GM12878 (cell line): ENCODE measurements around the gene SLC7A1. TPM values are rescaled to one million over a fixed set of nuclear protein-coding genes. Genes with fewer than 3 reads are reported as not detected.

Experiments
- ATAC-seq: fragments of 200-7000 bp; cut with Tn5 transposase; 3 replicates; pipeline ENCODE4 v1.9.1; 2020; ENCODE audit warnings: mild to moderate bottlenecking, moderate library complexity
- BruUV-seq: library from RNA; stranded (reverse); fragments of 400-500 nt; replicated peaks from 2 replicates; lab custom pipeline; 2021; lab: Mats Ljungman, UMichigan
- CTCF ChIA-PET: fragments of 300-600 bp; sonication (Branson Sonifier 250); formaldehyde crosslinking; extraction: SDS; loops from one replicate; lab custom pipeline; 2021; ENCODE audit warnings: inconsistent platforms; lab: Yijun Ruan, JAX
- POLR2A ChIA-PET: fragments of 350-600 bp; formaldehyde crosslinking; extraction: SDS; loops from one replicate; lab custom pipeline; 2021; ENCODE audit warnings: inconsistent platforms; lab: Charles Lee
- RAD21 ChIA-PET: fragments of 300-600 bp; sonication (Branson Sonifier 250); formaldehyde crosslinking; loops from one replicate; lab custom pipeline; 2023; ENCODE audit warnings: antibody characterized with exemption; ENCODE audit not compliant: unreplicated experiment; lab: Charles Lee
- SMC1A ChIA-PET: fragments of 300-600 bp; sonication (Branson Sonifier 250); formaldehyde crosslinking; loops from one replicate; lab custom pipeline; 2023; ENCODE audit not compliant: unreplicated experiment, uncharacterized antibody; lab: Charles Lee
- DNase-seq: peaks from one replicate; pipeline ENCODE4 v3.0.0-alpha.2; 2011; ENCODE audit warnings: low read depth, low spot score
- FAIRE-seq: peaks from 3 replicates; lab custom pipeline; 2011; peaks lifted over from hg19 to GRCh38; lab: Jason Lieb, UNC
- H2AFZ ChIP-seq: 2 replicates; pipeline ENCODE4 v1.6.0; 2011; ENCODE audit warnings: low read depth, low read length, control low read depth; ENCODE audit not compliant: control insufficient read depth
- H3K27ac ChIP-seq: 2 replicates; pipeline ENCODE4 v1.5.1; 2011; ENCODE audit warnings: control low read depth; ENCODE audit not compliant: control insufficient read depth, insufficient read depth
- H3K27me3 ChIP-seq, 2 experiments: replicated peaks in 1 of 2; 2 replicates each; pipeline versions ENCODE4 v1.6.0 to v1.6.1; 2011; ENCODE audit warnings: low read length in 1 of 2; ENCODE audit not compliant: control insufficient read depth in 2 of 2, insufficient read depth in 2 of 2
- H3K36me3 ChIP-seq, 2 experiments: 2 replicates each; pipeline ENCODE4 v1.5.1; 2011; ENCODE audit warnings: low read length in 1 of 2; ENCODE audit not compliant: control insufficient read depth in 2 of 2, insufficient read depth in 2 of 2
- H3K4me1 ChIP-seq: 2 replicates; pipeline ENCODE4 v1.6.1; 2011; ENCODE audit warnings: mild to moderate bottlenecking, low read length, moderate library complexity, mixed read lengths; ENCODE audit not compliant: control insufficient read depth, insufficient read depth
- H3K4me2 ChIP-seq: 2 replicates; pipeline ENCODE4 v1.6.0; 2011; ENCODE audit warnings: control low read depth; ENCODE audit not compliant: control insufficient read depth, insufficient read depth
- H3K4me3 ChIP-seq: fragments of 200-600 bp; sonication (generic); 2 replicates; pipeline ENCODE4 v1.5.1; 2016
- H3K79me2 ChIP-seq: 2 replicates; pipeline ENCODE4 v1.6.0; 2011; ENCODE audit warnings: low read length; ENCODE audit not compliant: control insufficient read depth, insufficient read depth
- H3K9ac ChIP-seq: 2 replicates; pipeline ENCODE4 v1.8.0; 2011; ENCODE audit warnings: low read length, control low read depth, mixed read lengths; ENCODE audit not compliant: control insufficient read depth, insufficient read depth
- H3K9me3 ChIP-seq: replicated peaks from 3 replicates; pipeline ENCODE4 v1.5.1; 2011; ENCODE audit warnings: mild to moderate bottlenecking, low read length; ENCODE audit not compliant: control insufficient read depth, insufficient read depth
- H4K20me1 ChIP-seq: 2 replicates; pipeline ENCODE4 v1.6.0; 2011; ENCODE audit not compliant: control insufficient read depth, insufficient read depth
- MEF2A ChIP-seq: IDR thresholded peaks from 2 replicates; pipeline ENCODE4 v1.6.1; 2011; ENCODE audit warnings: low read depth, mild to moderate bottlenecking, low read length, moderate library complexity; ENCODE audit not compliant: insufficient read depth
- POLR2A ChIP-seq: IDR thresholded peaks from 2 replicates; pipeline ENCODE4 v1.6.1; 2011; ENCODE audit warnings: low read depth, mild to moderate bottlenecking, low read length
- RAD21 ChIP-seq: IDR thresholded peaks from 2 replicates; pipeline ENCODE4 v1.6.1; 2011; ENCODE audit warnings: mild to moderate bottlenecking, low read depth, low read length, moderate library complexity; ENCODE audit not compliant: insufficient read depth
- SMC3 ChIP-seq: IDR thresholded peaks from 2 replicates; pipeline ENCODE4 v1.6.1; 2011; ENCODE audit warnings: low read length, improper control_type of control experiment, borderline replicate concordance
- TAF1 ChIP-seq: IDR thresholded peaks from 2 replicates; pipeline ENCODE4 v1.6.1; 2011; ENCODE audit warnings: mild to moderate bottlenecking, low read depth, low read length, borderline replicate concordance
- YY1 ChIP-seq: IDR thresholded peaks from 2 replicates; pipeline ENCODE4 v1.6.1; 2011; ENCODE audit warnings: low read depth, mild to moderate bottlenecking, low read length
- ZNF384 ChIP-seq: IDR thresholded peaks from 2 replicates; pipeline ENCODE4 v1.6.1; 2012; ENCODE audit warnings: low read depth, mild to moderate bottlenecking, low read length, improper control_type of control experiment, borderline replicate concordance
- whole genome bisulfite sequencing: methylation state at CpG from one replicate; pipeline ENCODE4 v1.1.6; 2016; ENCODE audit warnings: low lambda C conversion rate; ENCODE audit not compliant: insufficient replicate concordance, insufficient coverage; ENCODE audit errors: missing lambda C conversion rate; 5-methylcytosine and 5-hydroxymethylcytosine counted together
- in situ Hi-C: fragments of 300-500 bp; cut with MboI; formaldehyde crosslinking; loops from 9 replicates; pipeline ENCODE4 v1.14.3; 2018; ENCODE audit warnings: mixed read lengths
- intact Hi-C: fragments of 100-400 bp; cut with micrococcal nuclease; formaldehyde crosslinking; loops from one replicate; pipeline ENCODE4 v1.14.2; 2022; ENCODE audit not compliant: unreplicated experiment
- polyA plus RNA-seq, 11 experiments: library from polyadenylated mRNA; depleted of rRNA in 4 of 11; unstranded in 6 of 11; stranded (reverse) in 5 of 11; fragments of >200 nt; fragmentation: Nextera tagmentation in 4 of 11; fragmentation: Illumina TruSeq in 1 of 11; extraction: Ambion mirVana in 4 of 11; extraction: Trizol in 1 of 11; gene quantifications; 1 replicate in 1 of 11; 2 replicates in 10 of 11; pipeline versions ENCODE4 v1.2.1 to v1.2.3, GENCODE V29; 2011 to 2016; ENCODE audit warnings: inconsistent platforms in 2 of 11, missing spikeins in 2 of 11, low read depth in 1 of 11
- total RNA-seq, 4 experiments: library from RNA; depleted of rRNA in 3 of 4; stranded (reverse); fragments of >200 nt in 3 of 4; fragmentation: Illumina TruSeq in 1 of 4; extraction: Trizol in 1 of 4; gene quantifications; 2 replicates each; pipeline versions ENCODE4 v1.2.1 to v1.2.3, GENCODE V29; 2013 to 2021
- TF ChIP-seq, protein P1 (sequence below), 3 experiments: IDR thresholded peaks in 2 of 3; conservative IDR thresholded peaks in 1 of 3; 2 replicates each; pipeline ENCODE4 v1.5.1; 2011; ENCODE audit warnings: low read depth in 3 of 3, low read length in 3 of 3, mild to moderate bottlenecking in 3 of 3, control low read depth in 2 of 3, moderate library complexity in 2 of 3, inconsistent platforms in 1 of 3, mixed read lengths in 1 of 3; ENCODE audit not compliant: control insufficient read depth in 2 of 3, insufficient read depth in 1 of 3; ENCODE audit errors: extremely low read depth in 1 of 3

SLC7A1 gene
- total and polyA plus RNA-seq, 10 of the 15 experiments (the other 5 are each of a cell fraction or from before 2014, with no cell fraction given) = 6.4 to 91.7 (median 23.4) TPM

DNA sequence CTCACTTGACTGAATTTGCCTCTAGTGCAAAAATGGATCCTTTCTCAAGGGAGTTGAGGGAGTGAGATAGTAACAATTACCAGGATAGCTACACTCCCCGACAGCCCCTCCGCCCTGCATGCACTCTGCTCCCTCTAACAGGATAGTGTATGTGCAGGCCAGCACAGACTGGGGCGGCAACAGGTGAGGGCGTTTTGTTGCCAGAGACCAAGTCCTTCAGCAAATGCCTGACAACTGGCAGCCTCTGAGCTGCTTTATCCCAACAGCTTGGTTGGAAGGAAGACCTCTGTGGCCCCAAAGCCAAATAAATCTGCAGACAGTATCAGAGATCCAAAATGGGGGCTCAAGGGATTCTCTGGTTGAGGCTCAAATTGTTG, 86.6 kb downstream of the SLC7A1 start:
- FAIRE-seq (no peak), DNase-seq (no peak)
- in situ Hi-C loops = loop anchor here (5.0 kb wide), 2 partner anchors 203 to 608 kb away; no protein-coding TSS in a partner anchor
- SMC1A ChIA-PET = interaction anchor here (0.8 to 2.5 kb wide), 9 partner anchors 9 to 604 kb away, joined by 3 to 17 read pairs (median 5); no protein-coding TSS in a partner anchor
- Histone ChIP-seq H3K36me3 (peaks cover 8 to 10% of the 10 kb centered on the region in 2 experiments; a peak in 3 of 4 replicates), H3K4me3 (no peak overlapping the region), H3K4me1 (no peaks in the 10 kb centered on the region), H3K79me2 (no peaks in the 10 kb centered on the region), H3K9ac (no peak overlapping the region), H3K27me3 (no peaks in the 10 kb centered on the region), H3K27ac (no peak overlapping the region), H4K20me1 (no peaks in the 10 kb centered on the region)
- BruUV-seq = no TSS peak
- 85% methylated on average over 4 of the region's 4 CpGs for WGBS
- POLR2A ChIA-PET = no interaction called here
- RAD21 ChIA-PET = interaction anchor here (1.5 to 3.5 kb wide), 5 partner anchors 77 to 606 kb away, joined by 3 to 24 read pairs (median 12); no protein-coding TSS in a partner anchor
- CTCF ChIA-PET = interaction anchor here (0.7 to 4.9 kb wide), 28 partner anchors 9 to 660 kb away, joined by 3 to 80 read pairs (median 4); no protein-coding TSS in a partner anchor
- no peak for TF ChIP-seq RAD21
- TF ChIP-seq, all 136 proteins: peak for 0
- no peak overlapping the region for H3K4me2 ChIP-seq
- intact Hi-C loops = loop anchor here (1.0 kb wide), 2 partner anchors 199 to 606 kb away; no protein-coding TSS in a partner anchor
- ATAC-seq = no peak
- no peaks in the 10 kb centered on the region for H3K9me3 ChIP-seq
- no peak overlapping the region for H2AFZ ChIP-seq

DNA sequence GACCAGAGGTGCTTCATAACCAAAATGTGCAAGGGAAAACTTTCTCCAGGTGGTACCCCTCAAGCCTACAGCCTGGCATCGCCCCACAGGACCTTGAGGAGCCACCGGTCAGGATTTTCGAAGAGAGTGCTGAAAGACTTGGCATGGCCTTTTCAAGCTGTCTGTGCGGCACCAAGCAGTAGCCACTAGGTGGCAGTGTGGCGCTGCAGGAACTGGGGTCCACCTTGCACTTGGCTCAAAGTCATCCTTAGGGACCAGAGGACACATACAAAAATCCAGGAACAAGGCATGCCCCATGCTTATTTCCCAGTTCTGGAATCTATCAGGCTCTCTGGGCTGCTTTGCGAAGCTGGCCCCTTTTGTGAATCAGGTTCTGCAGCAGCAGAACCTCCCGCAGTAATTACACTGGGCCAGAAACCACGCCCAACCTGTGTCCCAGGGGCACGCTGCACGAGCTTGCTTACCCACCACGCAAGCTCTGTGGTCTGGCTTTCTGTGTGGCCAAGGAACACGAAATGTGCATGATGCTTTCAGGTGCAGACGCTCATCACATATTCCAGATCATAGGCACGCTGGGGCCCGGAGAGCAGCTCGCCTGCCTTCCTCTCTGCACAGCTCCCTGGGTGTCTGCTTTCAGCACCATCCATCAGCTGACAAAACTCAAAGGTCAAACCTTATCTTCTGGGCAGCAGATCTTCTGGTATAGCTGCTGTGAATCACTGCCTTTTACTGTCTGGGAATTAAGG, 87.2 kb downstream of the SLC7A1 start:
- no peak overlapping the region for H3K9ac ChIP-seq
- no peaks in the 10 kb centered on the region for H3K79me2 ChIP-seq
- BruUV-seq = no TSS peak
- in situ Hi-C loops = loop anchor here (5.0 kb wide), 2 partner anchors 204 to 609 kb away; no protein-coding TSS in a partner anchor
- H2AFZ ChIP-seq = no peak overlapping the region
- intact Hi-C loops = loop anchor here (1.0 kb wide), 2 partner anchors 200 to 607 kb away; no protein-coding TSS in a partner anchor
- peak; percentile 89 for FAIRE-seq
- no peak overlapping the region for H3K27ac ChIP-seq
- ChIA-PET POLR2A (no interaction called here), RAD21 (interaction anchor here (0.7 to 3.5 kb wide), 10 partner anchors 10 to 607 kb away, joined by 3 to 24 read pairs (median 4); partner anchors contain the start of gene SLC7A1), SMC1A (interaction anchor here (0.7 to 2.5 kb wide), 11 partner anchors 10 to 606 kb away, joined by 3 to 17 read pairs (median 5); no protein-coding TSS in a partner anchor), CTCF (interaction anchor here (0.7 to 4.9 kb wide), 37 partner anchors 9 to 744 kb away, joined by 3 to 80 read pairs (median 4); no protein-coding TSS in a partner anchor)
- no peak overlapping the region for H3K4me3 ChIP-seq
- peaks cover 3 to 6% of the 10 kb centered on the region in 2 experiments; a peak in 3 of 4 replicates for H3K36me3 ChIP-seq
- H4K20me1 ChIP-seq = no peaks in the 10 kb centered on the region
- TF ChIP-seq MEF2A (no peak), TAF1 (no peak), POLR2A (peak; percentile 67), YY1 (peak; percentile 74; the same call in 1 of the 2 replicates), ZNF384 (no peak), SMC3 (peak; percentile 80), RAD21 (peak; percentile 91)
- TF ChIP-seq, protein P1, sequence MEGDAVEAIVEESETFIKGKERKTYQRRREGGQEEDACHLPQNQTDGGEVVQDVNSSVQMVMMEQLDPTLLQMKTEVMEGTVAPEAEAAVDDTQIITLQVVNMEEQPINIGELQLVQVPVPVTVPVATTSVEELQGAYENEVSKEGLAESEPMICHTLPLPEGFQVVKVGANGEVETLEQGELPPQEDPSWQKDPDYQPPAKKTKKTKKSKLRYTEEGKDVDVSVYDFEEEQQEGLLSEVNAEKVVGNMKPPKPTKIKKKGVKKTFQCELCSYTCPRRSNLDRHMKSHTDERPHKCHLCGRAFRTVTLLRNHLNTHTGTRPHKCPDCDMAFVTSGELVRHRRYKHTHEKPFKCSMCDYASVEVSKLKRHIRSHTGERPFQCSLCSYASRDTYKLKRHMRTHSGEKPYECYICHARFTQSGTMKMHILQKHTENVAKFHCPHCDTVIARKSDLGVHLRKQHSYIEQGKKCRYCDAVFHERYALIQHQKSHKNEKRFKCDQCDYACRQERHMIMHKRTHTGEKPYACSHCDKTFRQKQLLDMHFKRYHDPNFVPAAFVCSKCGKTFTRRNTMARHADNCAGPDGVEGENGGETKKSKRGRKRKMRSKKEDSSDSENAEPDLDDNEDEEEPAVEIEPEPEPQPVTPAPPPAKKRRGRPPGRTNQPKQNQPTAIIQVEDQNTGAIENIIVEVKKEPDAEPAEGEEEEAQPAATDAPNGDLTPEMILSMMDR (IDR thresholded peaks at IDR 0.05 in 2 of 3, conservative IDR thresholded peaks at IDR 0.05 in 1 of 3; ENCODE audit: control insufficient read depth in 2 of 3, extremely low read depth in 1 of 3, insufficient read depth in 1 of 3, low read depth in 3 of 3, low read length in 3 of 3) = peak; percentile 86 to 98 (median 98)
- DNase-seq = no peak
- H3K27me3 ChIP-seq = no peaks in the 10 kb centered on the region
- H3K9me3 ChIP-seq = no peaks in the 10 kb centered on the region
- 42% methylated on average over 16 of the region's 16 CpGs for WGBS
- no peaks in the 10 kb centered on the region for H3K4me1 ChIP-seq
- ATAC-seq = peak; percentile 94
- H3K4me2 ChIP-seq = no peak overlapping the region
